ENCODE results near the gene KAT6B.
"Not testable (repeated sequence)": the region's sequence is repeated elsewhere in the genome, so short reads cannot be mapped to it uniquely, and the experiment has no call there.

Gene KAT6B

GRCh38 chr10:74890460-74890859, 64.1 kb downstream of the KAT6B start:
- DNase-seq (ENCODE audit: low read depth) = no peak

DNA sequence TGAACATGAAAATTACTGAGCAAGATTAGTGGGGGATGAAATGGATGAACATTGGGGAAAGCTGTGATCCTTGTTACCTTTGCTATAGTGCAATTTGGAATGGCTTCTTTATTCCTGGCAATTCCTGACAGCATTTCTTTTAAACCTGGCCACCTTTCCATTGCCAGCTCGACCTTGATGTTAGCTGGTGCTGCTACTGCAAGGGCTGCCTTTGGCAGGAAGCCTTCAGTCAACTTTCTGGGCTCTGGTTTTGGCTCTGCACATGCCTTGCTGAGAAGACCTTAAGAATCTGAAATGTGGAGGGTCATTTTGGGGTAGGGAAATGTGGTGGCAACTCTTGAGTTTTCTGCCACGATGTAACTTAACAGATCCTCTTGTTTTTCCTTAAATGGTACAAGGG, 64.7 kb downstream of the KAT6B start:
- no peak for DNase-seq (ENCODE audit: low read depth)

DNA sequence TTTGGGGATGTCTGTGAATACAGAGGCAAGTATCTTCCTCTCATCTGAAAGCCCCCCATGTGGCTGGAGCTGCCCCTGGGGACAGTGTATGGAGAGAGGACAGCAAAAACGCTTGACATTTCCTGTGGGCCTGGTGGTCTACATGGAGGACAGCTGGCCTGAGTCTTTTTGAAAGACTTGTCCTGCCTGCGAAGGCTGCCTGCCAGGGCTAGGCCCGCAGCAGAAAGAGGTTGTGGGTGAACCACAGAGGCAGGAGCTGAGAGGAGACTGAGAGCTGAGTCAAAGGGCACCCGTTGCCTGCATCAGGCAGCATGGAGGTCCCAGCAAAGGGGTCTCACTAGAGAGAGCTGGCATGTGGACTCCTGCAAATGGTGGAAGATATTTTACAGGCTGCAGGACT, 66.4 kb downstream of the KAT6B start:
- no peak for DNase-seq (ENCODE audit: low read depth)

- DNase-seq (ENCODE audit: low read depth) = not testable (repeated sequence)
Observed at GRCh38 chr10:74893329-74893728, 66.9 kb downstream of the KAT6B start.

DNA sequence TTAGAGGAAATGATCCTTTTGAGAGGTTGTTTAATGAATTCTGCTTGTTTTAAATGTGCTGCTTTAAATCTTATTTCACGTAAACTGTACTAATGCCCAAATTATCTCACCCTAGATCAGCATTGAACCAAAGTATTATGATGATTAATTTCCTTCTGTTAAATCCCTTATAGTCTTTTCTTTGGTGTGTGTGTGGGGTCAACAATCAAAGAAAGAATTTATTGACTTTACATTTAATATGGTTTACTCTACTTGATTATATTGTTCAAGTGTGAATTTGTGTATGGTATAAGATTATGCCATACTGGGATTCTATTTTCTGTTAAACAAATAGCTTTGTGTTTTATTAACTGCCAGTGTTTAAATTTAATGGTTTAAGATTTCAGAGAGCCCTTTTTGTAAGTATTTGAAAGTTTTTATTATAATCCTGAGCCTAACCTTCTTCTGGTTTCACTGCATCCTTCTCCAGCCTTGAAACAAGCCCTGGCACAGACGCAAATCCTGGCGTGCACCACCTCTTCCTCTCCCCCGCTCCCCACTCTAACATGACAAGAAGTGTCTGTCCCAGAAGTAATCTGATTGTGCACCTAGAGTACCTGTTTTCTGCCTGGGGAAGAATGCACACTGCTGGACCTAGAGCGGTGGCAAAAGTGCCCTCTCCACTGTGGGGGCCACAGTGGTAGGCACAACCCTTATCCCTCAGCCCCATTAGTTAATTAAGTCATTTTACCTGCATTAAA, 70.6 kb downstream of the KAT6B start:
- DNase-seq (ENCODE audit: low read depth) = no peak

- no peak for DNase-seq (ENCODE audit: low read depth)
Observed at GRCh38 chr10:74898201-74898976, 72.0 kb downstream of the KAT6B start.

DNA sequence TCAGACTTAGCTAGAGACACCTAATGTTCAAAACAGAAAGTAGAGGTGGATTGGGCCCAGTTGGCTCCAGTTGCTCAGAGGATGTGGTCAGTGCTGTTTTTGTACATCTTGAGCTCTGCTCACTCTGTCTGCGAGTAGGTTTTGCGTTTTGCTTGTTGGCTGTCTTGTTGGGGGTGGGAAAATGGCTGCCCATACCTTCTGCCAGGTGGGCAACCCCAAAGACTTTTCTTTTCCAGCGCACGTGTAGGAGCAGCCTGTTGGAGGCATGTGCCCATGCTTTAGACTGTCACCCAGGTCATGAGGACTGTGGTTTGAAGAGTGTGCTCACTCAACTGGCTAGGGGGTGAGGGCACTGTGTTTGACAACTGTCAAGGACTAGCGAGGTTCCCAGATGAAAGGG, 73.9 kb downstream of the KAT6B start:
- no peak for DNase-seq (ENCODE audit: low read depth)

DNA sequence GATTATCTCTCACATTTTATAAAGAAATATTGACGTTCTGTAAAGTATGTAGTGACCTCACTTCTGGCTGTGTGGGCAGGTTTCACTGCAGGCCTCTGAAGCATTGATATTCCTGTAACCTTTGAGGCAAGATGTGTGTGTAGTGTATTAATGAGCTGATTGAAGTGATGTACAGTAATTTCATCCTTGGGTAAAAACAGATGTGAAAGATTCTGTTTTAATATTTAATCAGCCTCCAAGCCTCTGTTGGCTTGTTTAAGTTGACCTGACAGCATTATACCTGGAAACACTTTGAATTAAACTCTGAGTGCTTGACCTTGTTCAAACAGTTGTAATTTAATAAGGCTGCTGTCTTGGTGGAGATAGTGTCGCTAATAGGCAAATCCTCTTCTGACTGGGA, 74.9 kb downstream of the KAT6B start:
- DNase-seq (ENCODE audit: low read depth) = no peak

GRCh38 chr10:74901867-74902450, 75.6 kb downstream of the KAT6B start:
- no peak for DNase-seq (ENCODE audit: low read depth)

DNA sequence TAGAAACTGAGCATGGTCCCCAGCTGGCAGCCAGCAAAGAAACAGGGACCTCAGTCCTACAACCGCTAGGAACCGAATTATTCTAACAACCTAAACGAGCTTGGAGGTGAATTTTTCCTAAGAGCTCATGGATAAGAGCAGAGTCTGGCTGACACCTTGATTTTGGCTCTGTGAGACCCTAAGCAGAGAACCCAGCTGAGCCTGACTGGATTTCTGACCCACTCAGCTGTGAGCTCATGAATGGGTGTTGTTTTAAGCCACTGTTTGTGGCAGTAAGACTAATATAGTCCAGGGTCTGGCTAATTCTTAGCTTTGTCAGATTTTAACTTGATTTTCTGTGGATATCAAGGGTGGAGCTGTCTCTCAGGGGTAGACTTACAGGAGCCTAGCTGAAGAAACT, 77.1 kb downstream of the KAT6B start:
- DNase-seq (ENCODE audit: low read depth) = no peak

- DNase-seq (ENCODE audit: low read depth) = no peak
Observed at GRCh38 chr10:74906611-74907198, 80.3 kb downstream of the KAT6B start.

- DNase-seq (ENCODE audit: low read depth) = no peak
Observed at GRCh38 chr10:74909670-74910069, 83.3 kb downstream of the KAT6B start.

DNA sequence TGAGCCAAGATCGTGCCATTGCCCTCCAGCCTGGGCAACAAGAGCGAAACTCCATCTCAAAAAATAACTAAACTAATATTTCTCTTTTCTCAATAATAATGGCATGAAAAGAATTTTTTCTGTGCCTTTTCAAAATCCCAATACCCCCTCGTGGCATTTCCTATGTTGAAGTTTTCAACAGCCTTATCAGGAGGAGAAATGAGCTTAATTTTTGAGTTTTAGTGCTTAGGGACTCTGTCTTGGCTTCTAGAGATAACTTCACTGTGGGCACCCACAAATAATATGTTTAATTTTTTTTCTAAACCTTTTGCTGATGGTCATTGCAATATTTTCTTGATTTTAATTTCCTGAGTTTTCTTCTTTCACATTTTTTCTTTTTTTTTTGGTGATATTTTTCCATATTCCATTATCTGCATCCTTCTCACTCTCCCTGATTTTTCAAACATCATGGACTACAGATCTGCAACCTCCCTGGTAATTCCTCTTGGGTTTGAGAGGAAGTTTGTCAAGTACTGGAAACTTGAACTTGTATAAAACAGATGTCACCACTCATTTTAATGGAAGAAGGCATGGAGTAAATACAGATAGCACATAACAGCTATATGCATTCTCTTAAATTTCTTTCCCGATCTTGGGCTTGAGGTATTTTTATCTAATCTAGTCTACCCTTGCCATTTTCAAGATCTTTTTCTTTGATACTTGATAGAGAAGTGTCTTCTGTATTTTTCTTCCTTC, 84.0 kb downstream of the KAT6B start:
- DNase-seq (ENCODE audit: low read depth) = no peak

GRCh38 chr10:74910976-74911350, 84.6 kb downstream of the KAT6B start:
- no peak for DNase-seq (ENCODE audit: low read depth)

GRCh38 chr10:74912182-74912581, 85.8 kb downstream of the KAT6B start:
- no peak for DNase-seq (ENCODE audit: low read depth)

DNA sequence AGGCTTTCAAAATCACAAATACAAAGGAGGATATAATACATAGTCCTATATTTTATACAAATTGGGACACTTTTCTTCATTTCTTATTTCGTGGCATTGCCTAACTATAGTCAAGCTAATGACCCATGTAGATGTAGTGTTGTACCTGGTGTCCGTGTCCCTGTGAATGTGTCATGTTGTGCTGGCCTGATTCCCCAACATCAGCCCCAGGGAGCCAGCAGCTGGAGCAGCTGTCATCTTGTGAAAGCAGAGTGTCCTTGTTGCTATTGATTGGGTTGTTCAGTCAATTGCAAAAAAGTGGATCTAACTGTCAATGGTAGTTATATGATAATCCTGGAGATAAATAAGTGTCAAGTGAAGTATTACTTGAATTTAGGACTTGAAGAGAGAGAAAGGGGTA, 86.3 kb downstream of the KAT6B start:
- no peak for DNase-seq (ENCODE audit: low read depth)

GRCh38 chr10:74913377-74913979, 87.1 kb downstream of the KAT6B start:
- no peak for DNase-seq (ENCODE audit: low read depth)

DNA sequence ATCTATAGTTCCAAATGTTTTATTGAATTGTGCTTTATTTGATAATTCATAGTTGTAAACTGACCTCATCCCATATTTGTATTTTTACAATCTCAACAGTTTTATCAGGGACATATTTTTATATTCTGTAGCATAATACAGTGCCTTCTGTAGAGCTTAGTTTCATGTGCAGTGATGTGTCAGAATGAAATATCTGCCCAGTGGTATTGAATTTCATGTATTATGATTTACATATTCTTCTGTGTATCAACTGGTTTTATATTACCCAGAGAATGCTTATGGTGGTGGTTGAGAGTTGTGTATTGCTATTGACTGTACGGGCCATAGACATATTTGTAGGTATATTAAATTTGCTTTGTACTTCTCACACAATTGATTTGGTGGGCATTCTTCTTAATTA, 89.9 kb downstream of the KAT6B start:
- DNase-seq (ENCODE audit: low read depth) = no peak

GRCh38 chr10:74917481-74918077, 91.2 kb downstream of the KAT6B start:
- DNase-seq (ENCODE audit: low read depth) = no peak

DNA sequence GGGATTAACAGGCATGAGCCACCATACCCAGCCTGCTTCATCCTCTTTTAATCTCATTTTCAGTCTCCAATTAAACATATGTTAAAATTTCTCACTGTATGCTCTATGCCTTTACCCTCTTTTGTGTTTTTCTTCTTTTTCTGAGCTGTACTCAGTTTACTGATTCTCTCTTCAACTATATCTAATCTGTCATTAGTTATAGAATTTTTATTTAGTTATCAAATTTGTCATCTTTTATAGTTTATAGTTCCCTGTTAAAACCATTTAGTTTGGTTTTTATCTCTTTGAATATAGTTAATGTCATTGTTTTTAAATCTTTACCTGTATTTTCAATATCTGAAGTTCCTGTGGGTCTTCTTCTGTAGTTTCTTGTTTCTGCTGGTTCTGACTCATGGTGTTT, 93.3 kb downstream of the KAT6B start:
- no peak for DNase-seq (ENCODE audit: low read depth)

- not testable (repeated sequence) for DNase-seq (ENCODE audit: low read depth)
Observed at GRCh38 chr10:74921070-74921469, 94.7 kb downstream of the KAT6B start.

Data from HS-27A (cell line).